ENCODE results near the gene DEPDC1B.

DEPDC1B gene

DNA sequence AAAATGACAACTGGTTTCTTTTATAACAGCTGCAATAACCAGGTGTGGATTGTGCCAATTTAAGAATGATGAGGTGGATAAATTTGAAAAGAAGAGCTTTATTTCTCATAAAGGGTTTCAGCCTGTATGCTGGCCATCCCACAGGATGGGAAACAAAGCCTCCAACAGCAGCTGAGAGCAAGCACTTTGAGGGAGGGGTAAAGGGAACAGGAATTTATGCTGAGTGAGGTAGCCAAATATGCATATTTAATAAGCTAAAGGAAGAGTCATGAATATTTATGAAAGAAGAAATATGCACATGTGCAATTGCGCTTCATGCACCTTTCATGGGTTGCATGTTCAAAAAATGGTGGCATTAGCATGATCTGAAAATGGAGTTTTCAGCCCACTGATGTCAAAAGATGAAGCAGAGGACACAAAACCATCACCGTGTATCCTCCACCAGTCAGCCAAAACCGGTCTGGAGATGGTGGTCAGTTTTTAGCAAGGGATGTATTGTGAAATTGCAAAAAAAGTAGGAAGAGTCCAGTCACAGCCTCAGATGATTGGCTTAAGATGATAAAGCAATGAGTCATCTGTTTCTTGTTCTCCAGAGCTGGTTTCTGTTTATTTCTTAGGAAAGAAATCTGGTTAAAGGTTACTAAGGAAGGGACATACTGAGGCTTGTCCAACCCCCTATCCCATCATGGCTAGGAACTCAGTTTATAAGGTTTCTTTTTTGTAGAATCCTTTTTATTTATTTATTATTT, 47.9 kb downstream of the DEPDC1B start:
- no peak overlapping the region for H3K4me3 ChIP-seq (ENCODE audit: low read depth, low read length)
- no peaks in the 10 kb centered on the region for H3K4me1 ChIP-seq
- H3K9me3 ChIP-seq (ENCODE audit: control insufficient read depth, low read length): no peaks in the 10 kb centered on the region
- no peak overlapping the region for H3K27ac ChIP-seq
- no peak overlapping the region for H2AFZ ChIP-seq
- H3K4me2 ChIP-seq (ENCODE audit: low read length): no peak overlapping the region
- no peaks in the 10 kb centered on the region for H3K27me3 ChIP-seq (ENCODE audit: control insufficient read depth, insufficient read depth, low read length)
- no peaks in the 10 kb centered on the region for H3K36me3 ChIP-seq (ENCODE audit: control insufficient read depth, insufficient read depth, low read length)
- no peaks in the 10 kb centered on the region for H3K79me2 ChIP-seq
- no peak overlapping the region for H3K9ac ChIP-seq
- TF ChIP-seq, protein P1, sequence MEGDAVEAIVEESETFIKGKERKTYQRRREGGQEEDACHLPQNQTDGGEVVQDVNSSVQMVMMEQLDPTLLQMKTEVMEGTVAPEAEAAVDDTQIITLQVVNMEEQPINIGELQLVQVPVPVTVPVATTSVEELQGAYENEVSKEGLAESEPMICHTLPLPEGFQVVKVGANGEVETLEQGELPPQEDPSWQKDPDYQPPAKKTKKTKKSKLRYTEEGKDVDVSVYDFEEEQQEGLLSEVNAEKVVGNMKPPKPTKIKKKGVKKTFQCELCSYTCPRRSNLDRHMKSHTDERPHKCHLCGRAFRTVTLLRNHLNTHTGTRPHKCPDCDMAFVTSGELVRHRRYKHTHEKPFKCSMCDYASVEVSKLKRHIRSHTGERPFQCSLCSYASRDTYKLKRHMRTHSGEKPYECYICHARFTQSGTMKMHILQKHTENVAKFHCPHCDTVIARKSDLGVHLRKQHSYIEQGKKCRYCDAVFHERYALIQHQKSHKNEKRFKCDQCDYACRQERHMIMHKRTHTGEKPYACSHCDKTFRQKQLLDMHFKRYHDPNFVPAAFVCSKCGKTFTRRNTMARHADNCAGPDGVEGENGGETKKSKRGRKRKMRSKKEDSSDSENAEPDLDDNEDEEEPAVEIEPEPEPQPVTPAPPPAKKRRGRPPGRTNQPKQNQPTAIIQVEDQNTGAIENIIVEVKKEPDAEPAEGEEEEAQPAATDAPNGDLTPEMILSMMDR (IDR thresholded peaks at IDR 0.05): no peak

DNA sequence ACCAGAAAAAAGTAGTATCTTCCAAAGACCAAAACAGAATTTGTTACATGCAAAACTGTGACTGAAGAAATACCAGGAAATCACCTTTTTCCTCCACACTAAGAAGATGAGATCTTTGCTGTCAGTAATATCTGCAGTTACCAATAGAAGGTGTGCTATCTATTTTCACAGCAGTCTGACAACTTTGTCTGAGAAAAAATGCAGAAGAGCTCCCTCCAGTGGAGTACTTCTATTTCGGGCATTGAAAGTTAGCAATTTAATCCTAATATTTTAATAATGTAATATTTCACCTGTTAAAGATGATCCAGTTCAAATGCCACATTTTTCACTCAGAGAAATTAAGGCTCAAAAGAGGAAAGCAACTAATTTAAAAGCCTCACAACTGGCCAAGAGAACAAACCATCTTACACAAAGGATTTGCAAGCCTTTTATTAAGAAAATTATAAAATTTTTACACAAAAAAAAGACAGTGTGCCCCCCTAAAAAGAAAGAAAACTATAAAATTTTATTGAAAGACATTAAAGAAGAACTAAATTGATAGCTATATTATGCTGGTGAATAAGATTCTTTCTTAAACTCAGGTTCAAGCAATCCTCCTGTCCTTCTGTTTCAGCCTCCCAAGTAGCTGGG, 50.6 kb downstream of the DEPDC1B start:
- Histone ChIP-seq H3K36me3 (ENCODE audit: control insufficient read depth, insufficient read depth, low read length) (no peaks in the 10 kb centered on the region), H3K4me2 (ENCODE audit: low read length) (no peak overlapping the region), H3K27ac (no peak overlapping the region), H3K4me1 (no peaks in the 10 kb centered on the region), H3K9ac (no peak overlapping the region), H3K79me2 (no peaks in the 10 kb centered on the region), H2AFZ (no peak overlapping the region), H3K27me3 (ENCODE audit: control insufficient read depth, insufficient read depth, low read length) (no peaks in the 10 kb centered on the region), H3K9me3 (ENCODE audit: control insufficient read depth, low read length) (no peaks in the 10 kb centered on the region), H3K4me3 (ENCODE audit: low read depth, low read length) (no peak overlapping the region)
- TF ChIP-seq, protein P1 (IDR thresholded peaks at IDR 0.05): peak; percentile 41

DNA sequence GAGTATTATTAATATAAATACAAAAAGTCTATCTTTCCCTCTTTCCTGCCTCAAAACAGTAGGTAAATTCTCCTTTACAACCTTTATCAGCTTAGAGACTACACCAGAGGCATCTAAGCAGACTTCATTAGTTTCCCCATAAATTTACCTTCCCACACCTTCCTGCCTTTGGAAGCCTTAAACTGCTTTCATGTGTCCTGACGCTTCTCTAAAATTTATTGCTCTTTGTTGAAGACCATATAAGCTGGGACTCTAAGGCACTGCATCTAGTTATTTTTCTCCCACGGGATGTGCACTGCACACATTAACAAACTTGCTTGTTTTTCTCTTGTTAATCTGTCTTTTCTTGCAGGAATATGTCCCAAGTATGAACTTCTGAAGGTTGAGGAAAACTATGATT, 51.8 kb downstream of the DEPDC1B start:
- no peak overlapping the region for H2AFZ ChIP-seq
- H3K4me3 ChIP-seq (ENCODE audit: low read depth, low read length): no peak overlapping the region
- no peaks in the 10 kb centered on the region for H3K79me2 ChIP-seq
- H3K9ac ChIP-seq: no peak overlapping the region
- no peak overlapping the region for H3K4me2 ChIP-seq (ENCODE audit: low read length)
- TF ChIP-seq, protein P1 (IDR thresholded peaks at IDR 0.05): no peak
- no peaks in the 10 kb centered on the region for H3K4me1 ChIP-seq
- H3K27me3 ChIP-seq (ENCODE audit: control insufficient read depth, insufficient read depth, low read length): no peaks in the 10 kb centered on the region
- H3K36me3 ChIP-seq (ENCODE audit: control insufficient read depth, insufficient read depth, low read length): no peaks in the 10 kb centered on the region
- H3K9me3 ChIP-seq (ENCODE audit: control insufficient read depth, low read length): no peaks in the 10 kb centered on the region
- no peak overlapping the region for H3K27ac ChIP-seq

DNA sequence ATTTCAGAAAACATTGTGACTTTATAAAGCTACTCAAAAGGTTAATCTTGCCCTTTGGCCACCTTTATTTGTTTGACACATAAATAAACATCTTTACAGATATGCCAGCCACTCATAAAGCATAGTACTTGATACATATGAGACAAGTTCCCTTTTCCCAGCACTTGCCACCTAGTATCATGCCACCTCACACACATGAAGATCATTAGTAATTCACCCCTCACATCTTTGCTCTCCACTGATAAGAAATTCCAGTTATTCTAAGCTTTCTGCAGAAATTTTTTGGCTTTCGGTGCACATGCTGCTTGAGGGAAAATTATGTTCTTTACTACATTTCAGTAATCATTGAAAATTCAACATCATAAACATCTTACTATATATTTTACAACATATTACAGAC, 59.1 kb downstream of the DEPDC1B start:
- no peaks in the 10 kb centered on the region for H3K9me3 ChIP-seq (ENCODE audit: control insufficient read depth, low read length)
- no peaks in the 10 kb centered on the region for H3K79me2 ChIP-seq
- H3K9ac ChIP-seq: no peak overlapping the region
- H3K4me1 ChIP-seq: no peaks in the 10 kb centered on the region
- no peak overlapping the region for H3K27ac ChIP-seq
- TF ChIP-seq, protein P1 (IDR thresholded peaks at IDR 0.05): no peak
- H3K36me3 ChIP-seq (ENCODE audit: control insufficient read depth, insufficient read depth, low read length): no peaks in the 10 kb centered on the region
- H3K27me3 ChIP-seq (ENCODE audit: control insufficient read depth, insufficient read depth, low read length): no peaks in the 10 kb centered on the region
- H3K4me2 ChIP-seq (ENCODE audit: low read length): no peak overlapping the region
- no peak overlapping the region for H3K4me3 ChIP-seq (ENCODE audit: low read depth, low read length)
- no peak overlapping the region for H2AFZ ChIP-seq
